Aorta (tissue), 5 donors: ENCODE data around the gene NOM1. TPM values are rescaled to one million over a fixed set of nuclear protein-coding genes. Genes with fewer than 3 reads are reported as not detected.

ENCODE experiments used
- ATAC-seq: fragments of 200-7000 bp; cut with Tn5 transposase; one replicate; pipeline ENCODE4 v1.9.1; 2022; ENCODE audit warnings: moderate library complexity; ENCODE audit not compliant: low FRiP score
- DNase-seq, 2 donors: peaks; one replicate each; pipeline ENCODE4 v3.0.0-alpha.2; 2020
- H3K27ac ChIP-seq, 2 donors: one replicate each; pipeline ENCODE4 v1.5.1; 2013; ENCODE audit warnings: low read length in 2 of 2, mild to moderate bottlenecking in 2 of 2, moderate library complexity in 2 of 2, control low read depth in 1 of 2, inconsistent platforms in 1 of 2, low read depth in 1 of 2
- H3K27me3 ChIP-seq, 2 donors: one replicate each; pipeline ENCODE4 v1.6.1; 2013; ENCODE audit warnings: control low read depth in 1 of 2, low read length in 1 of 2, mild to moderate bottlenecking in 1 of 2, moderate library complexity in 1 of 2; ENCODE audit not compliant: insufficient read depth in 2 of 2, control insufficient read depth in 1 of 2
- H3K36me3 ChIP-seq, 2 donors: one replicate each; pipeline ENCODE4 v1.6.1; 2013; ENCODE audit warnings: control low read depth in 1 of 2, low read length in 1 of 2, mild to moderate bottlenecking in 1 of 2; ENCODE audit not compliant: insufficient read depth in 2 of 2, control insufficient read depth in 1 of 2
- H3K4me1 ChIP-seq, 2 donors: one replicate each; pipeline ENCODE4 v1.6.1; 2013; ENCODE audit warnings: low read length in 2 of 2, control low read depth in 1 of 2, mild to moderate bottlenecking in 1 of 2, moderate library complexity in 1 of 2; ENCODE audit not compliant: insufficient read depth in 2 of 2, control insufficient read depth in 1 of 2
- H3K4me3 ChIP-seq, 2 donors: one replicate each; pipeline ENCODE4 v1.5.1; 2013; ENCODE audit warnings: low read length in 2 of 2, control low read depth in 1 of 2, mild to moderate bottlenecking in 1 of 2
- H3K9me3 ChIP-seq: one replicate; pipeline ENCODE4 v1.6.1; 2013; ENCODE audit warnings: mild to moderate bottlenecking, low read length; ENCODE audit not compliant: control insufficient read depth
- WGBS, 2 donors: extraction: QIAGEN DNeasy Blood & Tissue Kit; methylation state at CpG; one replicate each; pipeline ENCODE4 v1.1.7; 2013; 5-methylcytosine and 5-hydroxymethylcytosine counted together
- intact Hi-C, 2 donors: fragments of 100-400 bp; cut with DNase I; formaldehyde crosslinking; loops; one replicate each; pipeline versions ENCODE4 v1.14.2 to v1.15.0; 2022
- polyA plus RNA-seq, 2 donors: library from polyadenylated mRNA; stranded (reverse); fragments of 200-250 nt; gene quantifications; one replicate each; pipeline ENCODE4 v1.2.3, GENCODE V29; 2013
- total RNA-seq, 2 donors: library from RNA; stranded (reverse); fragmentation: NEBNext Ultra II Directional; extraction: Animal tissue kit (Norgen Biotek cat#: 25700); gene quantifications; one replicate each; pipeline ENCODE4 v1.2.1, GENCODE V29; 2021
- donor health status: healthy with polysubstance abuse.
- donor health status: Bipolar disorder and iron deficiency.
- donor health status: DM: no; HTN: no; CAD: no.
- donor health status: DM: no; HTN: no; CAD: no.
- donor health status: DM: yes; HTN: yes; CAD: no.

Gene NOM1
- total and polyA plus RNA-seq, 4 donors: 4.6 to 23.5 (median 14.9) TPM

DNA sequence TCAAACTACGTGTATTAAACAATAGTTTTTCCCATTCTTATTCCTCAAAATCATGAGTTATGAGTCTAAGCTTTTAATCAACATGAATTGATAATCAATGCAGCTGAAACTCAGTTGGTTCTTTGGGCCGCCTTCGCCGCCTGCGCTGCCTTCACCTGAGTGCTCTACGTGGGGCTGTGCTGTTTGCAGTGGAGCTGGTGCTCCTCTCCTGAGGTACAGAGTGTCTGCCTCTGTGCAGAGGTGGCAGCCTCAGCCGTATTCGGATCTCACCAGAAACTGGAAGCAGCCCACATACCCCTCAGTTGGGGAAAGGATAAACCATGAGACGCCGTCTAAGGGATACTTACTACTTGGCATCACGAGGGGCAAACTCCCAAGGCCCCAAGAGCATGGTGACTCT lies 15.5 kb downstream of the NOM1 start:
- Histone ChIP-seq H3K4me1 (no peaks in the 10 kb centered on the region), H3K9me3 (no peaks in the 10 kb centered on the region), H3K27ac (no peak overlapping the region), H3K27me3 (no peaks in the 10 kb centered on the region), H3K36me3 (peaks cover 8 to 11% of the 10 kb centered on the region in 2 donors), H3K4me3 (no peak overlapping the region)
- DNase-seq (no peak), ATAC-seq (no peak)
- WGBS, 2 donors: 93% methylated on average over 11 of the region's 11 CpGs
- intact Hi-C loops: loop anchor here in 1 of 2 donors (5.0 kb wide), 1 partner anchor 307 kb away; no protein-coding TSS in a partner anchor

DNA sequence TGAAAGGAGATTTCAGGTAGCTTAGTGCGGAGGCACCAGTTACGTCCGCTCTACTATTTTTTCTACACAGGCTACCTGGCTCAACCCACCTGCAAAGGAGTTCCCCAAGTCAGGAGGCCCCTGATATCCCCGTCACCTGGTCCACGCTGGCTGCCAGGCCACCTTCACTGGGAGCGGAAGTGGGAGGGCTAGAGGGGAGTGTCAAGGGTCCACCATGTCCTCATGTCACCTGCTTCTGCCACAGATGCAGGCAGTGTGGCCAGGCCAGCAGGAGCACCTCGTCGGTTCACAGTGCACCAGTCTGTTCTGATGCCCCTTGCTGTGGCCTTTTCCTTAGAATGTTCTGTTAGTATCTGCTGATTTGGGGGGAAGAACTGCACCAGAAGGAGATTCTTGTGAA lies 16.9 kb downstream of the NOM1 start:
- H3K9me3 ChIP-seq: no peaks in the 10 kb centered on the region
- no peak for ATAC-seq
- no peaks in the 10 kb centered on the region for H3K4me1 ChIP-seq
- H3K4me3 ChIP-seq: no peak overlapping the region
- peaks cover 8 to 11% of the 10 kb centered on the region in 2 donors for H3K36me3 ChIP-seq
- H3K27me3 ChIP-seq: no peaks in the 10 kb centered on the region
- no peak overlapping the region for H3K27ac ChIP-seq
- no peak for DNase-seq
- intact Hi-C loops: loop anchor here in 1 of 2 donors (5.0 kb wide), 1 partner anchor 306 kb away; no protein-coding TSS in a partner anchor
- 92 to 93% methylated on average over 8 of the region's 8 CpGs for WGBS, 2 donors

DNA sequence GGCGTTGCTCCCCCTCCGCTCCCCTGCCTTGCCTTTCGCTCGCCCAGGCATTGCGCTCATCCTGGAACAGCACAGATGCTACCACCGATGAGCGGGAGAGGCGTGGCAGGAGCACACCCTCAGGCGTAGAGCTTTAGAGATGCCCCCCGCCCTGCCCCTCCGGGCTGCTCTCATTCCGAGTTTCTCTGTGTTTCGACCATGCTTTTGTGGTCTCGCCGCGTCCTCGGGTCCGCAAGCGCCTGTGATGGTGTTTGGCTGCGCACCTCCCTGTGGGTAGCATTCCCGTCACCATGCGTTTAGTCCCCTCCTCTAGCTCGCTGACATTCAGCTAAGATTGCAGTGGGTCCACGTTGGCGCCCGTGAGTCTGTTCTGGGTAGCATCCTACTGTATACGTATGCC lies 18.7 kb downstream of the NOM1 start:
- 92 to 95% methylated on average over 27 of the region's 27 CpGs for WGBS, 2 donors
- no peak overlapping the region for H3K27ac ChIP-seq
- ATAC-seq: no peak
- intact Hi-C loops: loop anchor here in 1 of 2 donors (5.0 kb wide), 1 partner anchor 304 kb away; no protein-coding TSS in a partner anchor
- H3K27me3 ChIP-seq: no peaks in the 10 kb centered on the region
- H3K36me3 ChIP-seq: peaks cover 7 to 8% of the 10 kb centered on the region in 2 donors
- no peaks in the 10 kb centered on the region for H3K4me1 ChIP-seq
- no peak overlapping the region for H3K4me3 ChIP-seq
- H3K9me3 ChIP-seq: no peaks in the 10 kb centered on the region
- no peak for DNase-seq

DNA sequence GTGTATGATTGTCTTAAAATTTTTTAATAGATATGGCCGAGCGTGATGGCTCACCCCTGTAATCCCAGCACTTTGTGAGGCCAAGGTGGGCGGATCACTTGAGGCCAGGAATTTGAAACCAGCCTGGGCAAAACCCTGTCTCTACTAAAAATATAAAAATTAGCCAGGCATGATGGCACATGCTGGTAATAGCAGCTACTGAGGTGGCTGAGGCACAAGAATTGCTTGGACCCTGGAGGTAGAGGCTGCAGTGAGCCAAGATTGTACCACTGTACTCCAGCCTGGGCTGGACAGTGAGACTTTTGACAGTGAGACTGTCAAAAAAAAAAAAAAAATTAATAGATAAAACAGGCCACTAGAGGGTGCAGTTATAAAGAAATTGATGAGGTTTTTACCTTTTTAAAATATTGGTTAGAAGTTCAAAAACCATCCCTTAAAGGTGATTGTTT lies 20.5 kb downstream of the NOM1 start:
- 59 to 63% methylated on average over 3 of the region's 3 CpGs for WGBS, 2 donors
- ATAC-seq: no peak
- Histone ChIP-seq H3K9me3 (no peaks in the 10 kb centered on the region), H3K4me3 (no peak overlapping the region), H3K36me3 (peaks cover 6% of the 10 kb centered on the region in 2 donors), H3K4me1 (no peaks in the 10 kb centered on the region), H3K27ac (no peak overlapping the region), H3K27me3 (no peaks in the 10 kb centered on the region)
- intact Hi-C loops: loop anchor here in 1 of 2 donors (5.0 kb wide), 1 partner anchor 302 kb away; no protein-coding TSS in a partner anchor
- DNase-seq: no peak

DNA sequence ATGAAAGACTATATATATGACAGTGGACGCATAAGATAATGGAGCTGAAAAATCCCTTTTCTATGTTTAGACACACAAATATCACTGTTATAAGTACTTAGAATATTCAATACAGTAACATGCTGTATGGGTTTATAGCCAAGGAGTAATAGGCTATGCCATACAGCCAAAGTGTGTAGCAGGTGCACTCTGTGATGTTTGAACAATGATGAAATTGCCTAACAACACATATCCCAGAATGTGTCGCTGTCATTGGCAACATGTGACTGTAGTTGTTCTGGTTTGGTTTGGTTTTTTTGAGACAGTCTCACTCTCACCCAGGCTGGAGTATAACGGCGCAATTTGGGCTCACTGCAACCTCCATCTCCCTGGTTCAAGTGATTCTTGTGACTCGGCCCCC lies 26.1 kb downstream of the NOM1 start:
- WGBS, 2 donors: 96% methylated on average over 5 of the region's 5 CpGs
- H3K27me3 ChIP-seq: no peaks in the 10 kb centered on the region
- H3K4me1 ChIP-seq: no peaks in the 10 kb centered on the region
- intact Hi-C loops: no loop called here
- DNase-seq (no peak), ATAC-seq (no peak)
- no peaks in the 10 kb centered on the region for H3K36me3 ChIP-seq
- peaks cover 2% of the 10 kb centered on the region for H3K9me3 ChIP-seq
- no peak overlapping the region for H3K4me3 ChIP-seq
- H3K27ac ChIP-seq: no peak overlapping the region

DNA sequence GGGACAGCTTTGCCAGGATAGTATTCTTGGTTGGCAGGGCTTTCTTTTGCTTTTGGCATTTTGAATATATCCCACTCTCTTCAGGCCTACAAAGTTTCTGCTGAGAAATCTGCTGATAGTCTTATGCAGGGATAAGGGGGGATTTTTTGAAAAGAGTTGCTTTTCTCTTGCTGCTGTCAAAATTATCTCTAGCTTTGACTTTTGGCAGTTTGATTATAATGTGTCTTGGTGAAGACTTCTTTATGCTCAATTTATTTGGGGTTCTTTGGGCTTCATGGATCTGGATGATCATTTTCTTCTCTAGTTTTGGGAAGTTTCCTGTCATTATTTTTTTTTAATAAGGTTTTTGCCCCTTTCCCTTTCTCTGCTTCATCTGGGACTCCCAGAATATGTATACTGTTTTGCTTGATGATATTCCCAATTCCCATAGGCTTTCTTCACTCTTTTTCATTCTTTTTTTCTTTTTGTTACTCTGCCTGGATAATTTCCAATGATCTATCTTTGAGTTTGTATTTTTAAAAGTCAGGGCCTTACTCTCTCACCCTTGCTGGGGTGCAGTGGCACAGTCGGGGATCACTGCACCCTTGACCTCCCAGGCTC lies 29.6 kb downstream of the NOM1 start:
- no peaks in the 10 kb centered on the region for H3K36me3 ChIP-seq
- DNase-seq: no peak
- no peak overlapping the region for H3K4me3 ChIP-seq
- peaks cover 2% of the 10 kb centered on the region for H3K9me3 ChIP-seq
- WGBS, 2 donors: 92 to 100% methylated on average over 1 of the region's 1 CpG
- no peaks in the 10 kb centered on the region for H3K4me1 ChIP-seq
- intact Hi-C loops: no loop called here
- H3K27me3 ChIP-seq: no peaks in the 10 kb centered on the region
- no peak for ATAC-seq
- H3K27ac ChIP-seq: no peak overlapping the region

DNA sequence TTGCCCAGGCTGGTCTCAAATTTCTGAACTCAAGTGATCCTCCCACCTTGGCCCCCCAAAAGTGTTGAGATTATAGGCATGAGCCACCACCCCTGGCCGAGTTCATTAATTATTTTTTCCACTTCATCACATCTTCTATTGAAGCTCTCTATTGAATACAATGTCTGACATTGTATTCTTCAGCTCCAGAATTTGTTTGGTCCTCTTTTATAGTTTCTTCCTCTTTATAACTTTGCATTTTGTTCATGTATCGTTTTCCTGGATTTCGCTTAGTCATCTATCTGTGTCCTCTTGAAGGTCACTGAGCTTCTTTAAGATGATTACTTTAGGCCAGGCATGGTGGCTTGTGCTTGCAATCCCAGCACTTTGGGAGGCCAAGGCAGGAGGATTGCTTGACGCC lies 30.2 kb downstream of the NOM1 start:
- DNase-seq (no peak), ATAC-seq (no peak)
- H3K27me3 ChIP-seq: no peaks in the 10 kb centered on the region
- no peak overlapping the region for H3K27ac ChIP-seq
- peaks cover 2% of the 10 kb centered on the region for H3K9me3 ChIP-seq
- intact Hi-C loops: no loop called here
- no peak overlapping the region for H3K4me3 ChIP-seq
- 95 to 97% methylated on average over 4 of the region's 4 CpGs for WGBS, 2 donors
- H3K36me3 ChIP-seq: no peaks in the 10 kb centered on the region
- H3K4me1 ChIP-seq: no peaks in the 10 kb centered on the region

DNA sequence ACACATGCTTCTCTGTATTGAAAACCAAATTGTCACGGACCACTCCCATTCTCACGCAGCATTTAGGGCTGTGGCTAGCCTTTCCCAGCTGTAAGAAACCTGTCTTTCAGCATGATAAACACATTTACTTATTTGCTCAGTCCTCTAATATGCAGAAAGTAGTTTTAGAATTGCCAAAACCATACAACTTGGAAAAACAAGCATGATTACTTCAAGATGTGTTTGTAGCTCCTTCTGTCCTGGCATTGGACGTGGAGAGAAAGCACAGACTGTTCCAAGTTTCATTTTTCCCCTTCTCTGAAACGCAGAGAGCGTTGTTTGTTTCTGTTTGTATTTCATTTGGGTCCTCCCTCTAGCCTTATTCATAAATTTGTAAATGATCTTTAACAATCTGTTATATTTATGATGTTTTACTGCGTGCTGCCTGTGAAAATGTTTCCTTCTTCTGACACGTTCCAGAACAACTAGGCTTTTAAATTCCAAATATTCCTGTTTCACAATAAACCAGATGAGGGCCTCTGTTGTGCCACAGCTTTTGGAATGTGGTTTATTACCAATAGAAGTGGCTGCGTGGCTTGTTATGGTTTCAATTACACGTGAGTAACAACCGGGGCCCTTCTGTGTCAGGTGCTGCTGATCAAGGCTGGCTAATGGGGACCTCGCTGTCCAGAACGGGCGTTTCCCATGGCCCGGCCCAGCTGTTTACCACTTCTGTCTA lies 34.8 kb downstream of the NOM1 start:
- WGBS, 2 donors: 65 to 74% methylated on average over 14 of the region's 14 CpGs
- H3K4me1 ChIP-seq: no peaks in the 10 kb centered on the region
- intact Hi-C loops: no loop called here
- peaks cover 2% of the 10 kb centered on the region for H3K9me3 ChIP-seq
- no peak for ATAC-seq
- H3K36me3 ChIP-seq: no peaks in the 10 kb centered on the region
- DNase-seq: no peak
- H3K27ac ChIP-seq: no peak overlapping the region
- no peaks in the 10 kb centered on the region for H3K27me3 ChIP-seq
- no peak overlapping the region for H3K4me3 ChIP-seq
